COLO668 (cell line): ENCODE measurements around the gene C16orf92.
A peak's percentile ranks its signal among the peaks of the same experiment; 100 is the strongest.

Experiments
- DNase-seq: peaks from one replicate; lab custom pipeline; 2025; ENCODE audit not compliant: unreplicated experiment; lab: John Stamatoyannopoulos, UW

C16orf92 gene

GRCh38 chr16:30054959-30055553, 32.1 kb downstream of the C16orf92 start:
- peak; percentile 59 for DNase-seq

GRCh38 chr16:30060346-30060745, 37.3 kb downstream of the C16orf92 start:
- DNase-seq = no peak

GRCh38 chr16:30060836-30061554, 38.0 kb downstream of the C16orf92 start:
- DNase-seq = no peak

GRCh38 chr16:30063278-30063892, 40.4 kb downstream of the C16orf92 start:
- no peak for DNase-seq

- DNase-seq = peak; percentile 82
Measured at GRCh38 chr16:30063893-30064728, 41.1 kb downstream of the C16orf92 start.

- DNase-seq = no peak
Measured at GRCh38 chr16:30064729-30065101, 41.7 kb downstream of the C16orf92 start.

GRCh38 chr16:30065102-30065942, 42.3 kb downstream of the C16orf92 start, which contains the start of gene ALDOA:
Gene ALDOA, plus strand, starts transcription at chr16:30065760. Its CDS starts 1,138 bp downstream, at chr16:30066898.
- peak; percentile 99 for DNase-seq

GRCh38 chr16:30065943-30066760, 43.2 kb downstream of the C16orf92 start:
- peak; percentile 41 for DNase-seq

- DNase-seq = no peak
Measured at GRCh38 chr16:30066761-30067583, 44.0 kb downstream of the C16orf92 start.

GRCh38 chr16:30067584-30067916, 44.6 kb downstream of the C16orf92 start:
- no peak for DNase-seq

- no peak for DNase-seq
Measured at GRCh38 chr16:30068333-30068732, 45.3 kb downstream of the C16orf92 start.

- peak; percentile 26 for DNase-seq
Measured at GRCh38 chr16:30068750-30069610, 46.0 kb downstream of the C16orf92 start.

- no peak for DNase-seq
Measured at GRCh38 chr16:30069611-30070462, 46.8 kb downstream of the C16orf92 start.

GRCh38 chr16:30070490-30070889, 47.5 kb downstream of the C16orf92 start:
- DNase-seq = no peak
